K562 (cell line): Measurements from ENCODE around the gene ARF1. TPM values are rescaled to one million over a fixed set of nuclear protein-coding genes. Genes with fewer than 3 reads are reported as not detected.

Experiments
- ATAC-seq: fragments of 200-7000 bp; cut with Tn5 transposase; 3 replicates; pipeline ENCODE4 v1.9.1; 2020; ENCODE audit warnings: moderate library complexity
- BruUV-seq: library from RNA; stranded (reverse); fragments of 400-500 nt; replicated peaks from 2 replicates; lab custom pipeline; 2021; lab: Mats Ljungman, UMichigan
- CTCF ChIA-PET: fragments of 300-600 bp; formaldehyde crosslinking; extraction: SDS; loops from one replicate; lab custom pipeline; 2021; ENCODE audit warnings: low intra/inter-chr PET ratio; lab: Yijun Ruan, JAX
- POLR2A ChIA-PET: fragments of 300-600, 350-650 bp; sonication (Branson Sonifier 250); formaldehyde crosslinking; extraction: SDS; loops from one replicate; lab custom pipeline; 2021; ENCODE audit warnings: antibody characterized with exemption, inconsistent platforms; lab: Yijun Ruan, JAX
- DNase-seq, 4 experiments: peaks; one replicate each; pipeline versions ENCODE4 v3.0.0 to v3.0.0-alpha.2; 2011 to 2018; ENCODE audit warnings: low spot score in 3 of 4, mixed read lengths in 3 of 4; ENCODE audit errors: extremely low read depth in 1 of 4
- FAIRE-seq: peaks from 2 replicates; lab custom pipeline; 2011; peaks lifted over from hg19 to GRCh38; lab: Jason Lieb, UNC
- H2AFZ ChIP-seq: 2 replicates; pipeline ENCODE4 v1.6.0; 2011; ENCODE audit warnings: low read depth, low read length, control low read depth, inconsistent platforms
- H3K27ac ChIP-seq: fragments of 200-600 bp; 3 replicates; pipeline ENCODE4 v1.8.0; 2011; ENCODE audit warnings: low read depth, mild to moderate bottlenecking, control low read depth, inconsistent platforms, low read length, moderate library complexity, mixed read lengths; ENCODE audit errors: extremely low read depth
- H3K27me3 ChIP-seq, 2 experiments: fragments of 300-600 bp in 1 of 2; 2 replicates in 1 of 2; 3 replicates in 1 of 2; pipeline versions ENCODE4 v1.6.0 to v1.8.0; 2011; ENCODE audit warnings: inconsistent platforms in 2 of 2, low read length in 2 of 2, mild to moderate bottlenecking in 1 of 2, mixed read lengths in 1 of 2, moderate library complexity in 1 of 2; ENCODE audit not compliant: control insufficient read depth in 2 of 2, insufficient read depth in 2 of 2
- H3K36me3 ChIP-seq: fragments of 300-600 bp; 3 replicates; pipeline ENCODE4 v1.8.0; 2011; ENCODE audit warnings: mild to moderate bottlenecking, low read length, inconsistent platforms; ENCODE audit not compliant: control insufficient read depth, insufficient read depth
- H3K4me1 ChIP-seq, 2 experiments: fragments of 200-600 bp in 1 of 2; replicated peaks in 1 of 2; 2 replicates in 1 of 2; 3 replicates in 1 of 2; pipeline versions ENCODE4 v1.5.1 to v1.8.0; 2011; ENCODE audit warnings: inconsistent platforms in 2 of 2, low read length in 2 of 2, mild to moderate bottlenecking in 1 of 2, mixed read lengths in 1 of 2, moderate library complexity in 1 of 2; ENCODE audit not compliant: control insufficient read depth in 2 of 2, insufficient read depth in 2 of 2
- H3K4me2 ChIP-seq: 2 replicates; pipeline ENCODE4 v1.6.1; 2011; ENCODE audit warnings: low read length, control low read depth, inconsistent platforms, mixed read lengths; ENCODE audit not compliant: insufficient read depth
- H3K4me3 ChIP-seq: fragments of 200-600 bp; sonication (generic), shearing (Covaris generic); 2 replicates; pipeline ENCODE4 v1.5.1; 2016; ENCODE audit warnings: control low read depth, inconsistent platforms
- H3K79me2 ChIP-seq: fragments of 200-600 bp; 3 replicates; pipeline ENCODE4 v1.8.0; 2011; ENCODE audit warnings: low read length, inconsistent platforms; ENCODE audit not compliant: control insufficient read depth, insufficient read depth
- H3K9ac ChIP-seq, 2 experiments: 2 replicates each; pipeline versions ENCODE4 v1.6.0 to v1.6.1; 2011; ENCODE audit warnings: low read depth in 2 of 2, low read length in 2 of 2, control low read depth in 1 of 2, inconsistent platforms in 1 of 2, mild to moderate bottlenecking in 1 of 2, mixed read lengths in 1 of 2; ENCODE audit not compliant: insufficient read depth in 1 of 2
- H3K9me1 ChIP-seq: one replicate; pipeline ENCODE4 v1.6.0; 2011; ENCODE audit warnings: inconsistent platforms, mild to moderate bottlenecking, low read length, moderate library complexity; ENCODE audit not compliant: control insufficient read depth, insufficient read depth
- H3K9me3 ChIP-seq: replicated peaks from 2 replicates; pipeline ENCODE4 v1.5.1; 2011; ENCODE audit warnings: low read depth, low read length, inconsistent platforms; ENCODE audit not compliant: control insufficient read depth, insufficient read depth
- H4K20me1 ChIP-seq: replicated peaks from 2 replicates; pipeline ENCODE4 v1.6.1; 2011; ENCODE audit warnings: low read length, inconsistent platforms, mixed read lengths; ENCODE audit not compliant: control insufficient read depth, insufficient read depth
- ARID4B ChIP-seq: sonication (generic); formaldehyde crosslinking; IDR thresholded peaks from 2 replicates; pipeline ENCODE4 v1.8.0; 2022; ENCODE audit warnings: mild to moderate bottlenecking, missing genetic modification reagents
- GATA2 ChIP-seq: sonication (generic); formaldehyde crosslinking; IDR thresholded peaks from 2 replicates; pipeline ENCODE4 v1.4.0; 2020; ENCODE audit warnings: mild to moderate bottlenecking, missing genetic modification reagents
- ZBTB7A ChIP-seq: IDR thresholded peaks from 2 replicates; pipeline ENCODE4 v1.6.1; 2011; ENCODE audit warnings: low read depth, mild to moderate bottlenecking, low read length, moderate library complexity, borderline replicate concordance; ENCODE audit not compliant: control insufficient read depth
- WGBS: fragments of 100-300 bp; shearing (Covaris generic); methylation state at CpG from one replicate; pipeline ENCODE4 v1.1.6; 2016; ENCODE audit warnings: low coverage, mixed read lengths; ENCODE audit not compliant: insufficient coverage; ENCODE audit errors: missing lambda C conversion rate; 5-methylcytosine and 5-hydroxymethylcytosine counted together
- in situ Hi-C: fragments of 300-500 bp; cut with MboI; formaldehyde crosslinking; loops from 4 replicates; pipeline ENCODE4 v1.15.0; 2018; ENCODE audit warnings: inconsistent platforms, mixed read lengths
- intact Hi-C: fragments of 100-400 bp; cut with micrococcal nuclease; formaldehyde crosslinking; loops from 2 replicates; pipeline ENCODE4 v1.14.2; 2022
- polyA plus RNA-seq, 8 experiments: library from polyadenylated mRNA; depleted of rRNA in 4 of 8; stranded (reverse) in 5 of 8; unstranded in 3 of 8; fragments of >200 nt; fragmentation: Nextera tagmentation in 2 of 8; fragmentation: Illumina TruSeq in 1 of 8; extraction: Ambion mirVana in 2 of 8; extraction: Trizol in 1 of 8; gene quantifications; 2 replicates each; pipeline versions ENCODE4 v1.2.1 to v1.2.3, GENCODE V29; 2011 to 2014; ENCODE audit warnings: inconsistent platforms in 1 of 8, missing spikeins in 1 of 8
- total RNA-seq, 7 experiments: library from RNA; depleted of rRNA in 6 of 7; stranded (reverse); fragments of >200 nt in 6 of 7; fragmentation: Illumina TruSeq in 2 of 7; extraction: Trizol in 2 of 7; gene quantifications; 2 replicates each; pipeline versions ENCODE4 v1.2.1 to v1.2.3, GENCODE V29; 2011 to 2021; ENCODE audit warnings: low replicate concordance in 1 of 7

Gene ARF1
- total and polyA plus RNA-seq, 9 of the 15 experiments (the other 6 are each of a cell fraction or from before 2014, with no cell fraction given): 69.8 to 593 (median 325) TPM

DNA sequence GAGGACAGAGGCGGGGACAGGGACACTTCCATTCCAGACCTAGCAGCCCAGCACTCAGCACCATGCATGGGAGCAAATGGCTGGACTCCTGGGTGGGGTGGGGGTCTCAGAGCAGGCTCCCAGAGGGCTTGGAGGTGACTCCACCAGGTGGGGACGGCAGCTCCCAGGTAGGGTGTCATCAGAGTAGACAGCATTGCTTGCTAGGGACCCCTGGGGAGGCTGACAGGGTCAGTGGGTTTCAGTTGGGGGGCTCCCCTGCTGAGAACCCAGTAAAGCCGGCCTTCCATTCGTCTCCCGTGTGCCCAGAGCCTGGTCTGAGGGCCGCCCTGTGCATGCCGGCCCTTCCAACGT, 62.5 kb downstream of the ARF1 start:
- POLR2A ChIA-PET: interaction anchor here (0.7 to 6.0 kb wide), 10 partner anchors 9 to 314 kb away, joined by 3 to 47 read pairs (median 4); partner anchors contain the start of genes ARF1 and IBA57

More for the DNA sequence above, 62.5 kb downstream of the ARF1 start:
- no peak overlapping the region for H2AFZ ChIP-seq
- H3K27ac ChIP-seq: peak overlapping the region; percentile 58
- intact Hi-C loops (loop anchor here (1.0 kb wide), 1 partner anchor 19 kb away; no protein-coding TSS in a partner anchor), in situ Hi-C loops (no loop called here)
- peaks cover 24% of the 10 kb centered on the region for H3K9me1 ChIP-seq
- peak overlapping the region; percentile 37 to 86 for H3K9ac ChIP-seq
- peaks cover 67 to 98% of the 10 kb centered on the region in 2 experiments for H3K4me1 ChIP-seq
- H3K4me3 ChIP-seq: no peak overlapping the region
- CTCF ChIA-PET: no interaction called here
- peaks cover 63% of the 10 kb centered on the region; the same call in 2 of the 3 replicates for H3K36me3 ChIP-seq
- H3K4me2 ChIP-seq: peak overlapping the region; percentile 74
- no peaks in the 10 kb centered on the region for H3K9me3 ChIP-seq
- peaks cover 68% of the 10 kb centered on the region for H4K20me1 ChIP-seq
- no peaks in the 10 kb centered on the region for H3K27me3 ChIP-seq
- TF ChIP-seq ARID4B (CRISPR knock-in tag): peak; percentile 21; the same call in 1 of the 2 replicates
- TF ChIP-seq ZBTB7A: 0 out of 2 replicates have a peak, but pooled peaks have one; percentile 16
- TF ChIP-seq GATA2 (CRISPR knock-in tag): no peak
- H3K79me2 ChIP-seq: peaks cover 94% of the 10 kb centered on the region
- FAIRE-seq: peak; percentile 70
- ATAC-seq: no peak
- 41% methylated on average over 8 of the region's 8 CpGs for WGBS
- BruUV-seq: no TSS peak
- DNase-seq: no peak
